ENCODE results near the gene PDGFC. TPM values are rescaled to one million over a fixed set of nuclear protein-coding genes. Genes with fewer than 3 reads are reported as not detected.

The PDGFC gene
- total RNA-seq, 1 experiment from 2014 or later = 30.3 TPM

DNA sequence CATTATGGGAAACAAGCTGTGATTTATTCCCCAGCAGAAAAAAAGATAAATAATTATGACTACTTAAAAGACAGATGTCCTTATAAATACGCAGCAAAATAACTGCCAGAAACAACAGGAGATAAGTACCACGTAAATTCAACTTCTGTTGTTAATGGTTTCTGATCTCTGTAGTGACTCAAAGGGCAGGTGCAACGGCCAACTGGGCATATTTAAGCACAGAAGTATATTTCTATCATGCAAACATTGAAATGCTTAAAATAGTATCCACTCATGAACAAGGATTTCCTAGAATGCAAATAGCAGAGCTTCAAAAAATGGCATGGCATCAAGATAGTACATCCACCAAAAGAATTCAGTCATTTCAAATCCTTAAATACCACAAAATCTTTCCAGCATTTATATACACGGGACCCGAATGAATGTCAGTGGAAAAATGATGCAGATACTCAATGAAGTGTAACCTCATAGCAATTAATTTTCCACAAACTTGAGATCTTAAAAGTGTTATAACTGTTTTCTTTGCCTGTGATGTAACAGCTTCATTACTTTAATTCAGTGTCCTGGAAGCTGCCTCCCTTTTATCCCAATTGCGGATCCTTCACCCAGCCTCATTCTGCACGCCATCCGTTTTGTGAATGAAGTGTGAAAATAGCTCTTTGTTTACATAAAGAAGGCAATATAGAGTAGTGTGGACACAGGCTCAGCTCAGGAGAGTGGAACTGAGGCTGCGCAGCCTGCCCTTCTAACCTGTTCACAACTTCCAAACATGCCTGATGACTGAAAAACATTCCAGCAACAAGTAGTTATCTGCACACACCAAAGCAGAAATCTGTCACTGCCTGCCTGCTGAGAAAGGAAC, 10.2 kb downstream of the PDGFC start:
- DNase-seq = no peak
- H3K9me3 ChIP-seq = no peaks in the 10 kb centered on the region
- no peaks in the 10 kb centered on the region for H3K27me3 ChIP-seq
- H3K36me3 ChIP-seq = peaks cover 9% of the 10 kb centered on the region; the same call in 1 of the 2 replicates
- no peak overlapping the region for H3K4me3 ChIP-seq

DNA sequence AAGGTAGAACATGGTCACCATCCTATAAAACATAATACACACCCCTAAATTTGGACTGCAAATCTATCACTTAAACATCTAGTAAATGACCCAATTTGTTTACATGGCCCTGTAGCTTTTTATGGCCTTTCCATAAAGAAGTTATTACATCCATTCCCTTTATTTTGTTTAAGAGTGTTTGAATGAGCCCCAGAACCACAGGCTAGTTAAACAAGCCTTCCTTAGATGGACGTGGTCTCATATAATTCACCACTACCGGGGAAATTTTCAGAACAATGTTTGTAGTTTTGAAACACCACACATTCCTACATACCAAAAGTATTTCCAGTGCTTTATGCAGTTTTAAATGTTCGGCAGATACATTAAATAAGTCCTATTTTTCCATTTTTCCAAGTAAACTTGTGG, 12.3 kb downstream of the PDGFC start:
- DNase-seq = no peak
- peaks cover 4% of the 10 kb centered on the region for H3K36me3 ChIP-seq
- H3K27me3 ChIP-seq = no peaks in the 10 kb centered on the region
- no peak overlapping the region for H3K4me3 ChIP-seq
- H3K9me3 ChIP-seq = no peaks in the 10 kb centered on the region

DNA sequence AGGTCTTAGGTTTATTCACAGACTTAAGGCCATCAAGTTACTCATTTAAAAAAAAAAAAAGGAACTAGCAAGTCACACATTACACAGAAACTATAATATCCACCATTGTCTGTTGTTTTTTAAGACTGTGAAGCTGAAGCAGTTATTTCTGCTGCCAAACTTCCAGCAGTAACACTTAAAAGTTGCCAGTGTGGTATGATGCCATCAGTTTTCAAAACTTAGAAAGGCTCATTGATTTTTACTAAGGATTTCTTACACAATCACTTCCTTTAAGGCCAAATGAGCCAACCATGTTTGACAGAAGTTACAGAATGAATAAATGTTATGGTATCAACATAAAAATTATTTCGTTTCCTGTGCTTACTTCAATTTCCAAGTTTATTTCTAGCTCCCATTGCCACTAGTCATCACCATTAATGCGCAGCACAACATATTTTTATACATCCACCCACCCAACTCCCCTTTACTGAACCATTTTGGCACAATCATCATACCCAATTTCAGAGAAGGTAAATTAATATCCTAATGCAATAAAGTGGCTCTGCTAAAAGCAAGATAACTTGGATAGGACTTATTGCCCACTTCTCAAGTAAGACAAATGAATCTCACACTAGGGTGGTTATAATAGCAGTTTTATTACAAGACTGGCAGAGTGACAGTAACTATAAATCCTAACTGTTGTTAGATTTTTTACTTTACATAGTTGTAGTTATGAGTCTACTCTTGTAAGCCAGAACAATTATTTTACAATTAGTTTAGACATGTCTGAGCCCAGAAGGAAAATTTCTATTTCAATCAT, 13.1 kb downstream of the PDGFC start:
- Histone ChIP-seq H3K9me3 (no peaks in the 10 kb centered on the region), H3K36me3 (peaks cover 7% of the 10 kb centered on the region), H3K4me3 (no peak overlapping the region), H3K27me3 (no peaks in the 10 kb centered on the region)
- DNase-seq = no peak

DNA sequence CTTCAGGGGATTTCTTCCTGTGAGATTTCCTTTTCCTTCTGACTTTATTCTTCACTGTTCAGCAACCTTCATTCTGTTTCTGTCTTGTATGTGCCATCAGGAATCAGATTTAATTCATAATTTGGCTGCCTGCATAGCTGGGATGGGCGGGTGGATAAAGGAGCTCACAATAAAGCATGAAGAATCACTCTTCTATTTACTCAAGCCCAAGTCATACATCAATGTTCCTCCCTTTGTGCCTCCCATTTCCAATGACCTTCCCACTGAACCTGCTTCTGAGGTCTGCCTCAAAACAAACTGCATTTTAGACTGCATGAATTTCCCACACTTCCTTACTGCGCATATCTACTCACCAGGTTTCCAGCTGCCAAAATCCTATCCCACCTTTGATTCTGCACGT, 14.0 kb downstream of the PDGFC start:
- DNase-seq = no peak
- H3K9me3 ChIP-seq = no peaks in the 10 kb centered on the region
- H3K4me3 ChIP-seq = no peak overlapping the region
- H3K36me3 ChIP-seq = peaks cover 7% of the 10 kb centered on the region
- no peaks in the 10 kb centered on the region for H3K27me3 ChIP-seq

DNA sequence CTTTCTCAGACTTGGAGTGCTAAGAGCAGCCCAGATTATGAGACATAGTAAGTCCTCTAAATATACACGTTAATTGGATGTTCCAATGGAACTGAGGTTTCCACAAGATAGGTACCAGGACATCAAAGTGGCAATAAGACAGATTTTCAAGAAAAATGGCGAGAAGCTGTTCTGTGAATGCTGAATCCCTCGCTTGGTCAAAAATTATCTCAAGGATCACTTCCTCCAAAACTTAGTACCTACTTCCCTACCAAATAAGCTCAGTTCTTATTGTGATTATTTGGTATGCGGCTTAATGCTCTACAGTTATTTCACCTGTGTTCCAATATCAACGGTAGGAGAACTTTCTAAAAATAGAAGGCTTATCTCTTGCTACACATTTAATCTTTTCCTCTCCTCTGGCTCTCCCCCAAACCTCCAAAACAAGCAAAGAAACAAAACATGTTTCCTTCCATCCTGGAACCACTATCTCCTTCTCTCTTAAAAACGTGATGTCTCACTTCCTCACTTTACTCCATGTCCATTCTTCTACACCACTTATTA, 14.7 kb downstream of the PDGFC start:
- H3K9me3 ChIP-seq = no peaks in the 10 kb centered on the region
- no peak overlapping the region for H3K4me3 ChIP-seq
- H3K36me3 ChIP-seq = peaks cover 7% of the 10 kb centered on the region
- no peaks in the 10 kb centered on the region for H3K27me3 ChIP-seq
- DNase-seq = no peak

DNA sequence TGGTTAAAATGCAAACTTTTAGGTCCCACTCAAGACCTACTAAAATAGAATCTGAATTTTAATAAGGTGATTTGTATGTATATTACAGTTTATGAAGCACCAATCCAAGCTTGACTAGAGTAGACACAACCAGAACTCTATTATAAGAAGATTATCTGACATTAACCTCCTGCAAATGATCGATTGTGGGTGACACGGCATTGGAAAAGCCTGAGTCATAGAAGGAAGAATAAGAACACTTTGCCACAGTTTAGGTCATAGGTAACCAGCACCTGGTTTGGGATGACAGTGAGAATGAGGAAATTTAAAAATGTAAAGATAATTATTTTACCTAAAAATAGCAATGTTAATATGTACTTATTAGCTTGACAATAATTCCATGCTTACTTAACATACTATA, 15.2 kb downstream of the PDGFC start:
- Histone ChIP-seq H3K9me3 (no peaks in the 10 kb centered on the region), H3K4me3 (no peak overlapping the region), H3K27me3 (no peaks in the 10 kb centered on the region), H3K36me3 (peaks cover 7% of the 10 kb centered on the region)
- no peak for DNase-seq

DNA sequence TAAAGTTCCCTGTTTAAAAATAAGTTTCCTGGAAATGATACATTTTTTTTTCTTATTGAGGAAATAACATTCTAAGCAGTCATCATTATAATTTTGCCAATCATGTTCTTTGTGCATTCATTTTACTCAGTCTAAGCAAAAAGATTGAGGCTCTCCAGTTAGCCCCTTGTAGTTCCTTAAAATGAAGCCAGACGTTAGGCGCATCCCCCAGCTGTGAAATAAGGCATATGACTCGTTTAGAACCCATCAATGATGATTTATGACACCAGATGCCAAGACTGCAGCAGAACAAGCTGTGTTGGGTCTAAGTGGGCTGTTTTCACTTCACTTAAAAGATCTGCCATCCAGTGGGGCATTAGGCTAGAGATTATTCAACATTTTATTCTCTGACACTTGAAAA, 17.0 kb downstream of the PDGFC start:
- no peak for DNase-seq
- H3K27me3 ChIP-seq = no peaks in the 10 kb centered on the region
- no peak overlapping the region for H3K4me3 ChIP-seq
- H3K36me3 ChIP-seq = peaks cover 7% of the 10 kb centered on the region
- no peaks in the 10 kb centered on the region for H3K9me3 ChIP-seq

DNA sequence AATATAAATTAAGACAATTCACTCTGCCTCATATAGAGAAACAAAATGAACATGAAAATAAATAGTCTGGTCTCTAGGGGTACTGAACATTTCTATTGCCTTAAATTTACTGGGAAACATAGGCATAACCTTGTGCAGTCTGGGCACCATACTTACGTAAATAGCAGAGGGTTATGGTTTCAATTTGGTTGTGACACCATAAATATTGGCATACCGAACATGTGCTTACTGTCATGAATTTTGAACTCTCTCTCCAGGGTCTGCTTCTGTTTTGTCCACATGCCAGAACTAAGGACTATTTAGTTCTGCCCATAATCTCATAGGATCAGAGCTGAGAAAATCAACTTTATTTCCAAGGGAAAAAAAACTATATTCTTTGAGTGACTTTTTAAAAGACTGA, 17.6 kb downstream of the PDGFC start:
- no peaks in the 10 kb centered on the region for H3K27me3 ChIP-seq
- no peaks in the 10 kb centered on the region for H3K9me3 ChIP-seq
- H3K36me3 ChIP-seq = peaks cover 7% of the 10 kb centered on the region
- no peak overlapping the region for H3K4me3 ChIP-seq
- DNase-seq = no peak

DNA sequence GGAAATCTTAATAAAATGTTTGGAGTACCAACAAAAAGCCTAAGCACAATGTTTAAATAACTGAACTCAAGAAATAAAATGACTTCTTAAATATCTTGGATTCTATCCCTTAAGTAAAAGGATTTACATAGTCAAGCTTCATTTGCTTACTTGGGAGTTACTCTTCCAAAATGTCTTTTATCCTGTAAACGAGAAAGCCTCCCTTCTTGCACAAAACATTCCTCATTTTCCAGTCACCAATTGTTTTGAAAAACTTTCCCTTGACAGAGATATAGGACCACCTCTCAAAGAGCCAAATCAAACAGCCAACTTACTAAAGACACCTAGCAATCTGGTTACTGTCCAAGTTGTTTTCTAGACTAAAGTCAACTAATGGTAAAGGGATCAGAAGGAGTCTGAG, 18.6 kb downstream of the PDGFC start:
- no peak overlapping the region for H3K4me3 ChIP-seq
- DNase-seq = no peak
- no peaks in the 10 kb centered on the region for H3K9me3 ChIP-seq

DNA sequence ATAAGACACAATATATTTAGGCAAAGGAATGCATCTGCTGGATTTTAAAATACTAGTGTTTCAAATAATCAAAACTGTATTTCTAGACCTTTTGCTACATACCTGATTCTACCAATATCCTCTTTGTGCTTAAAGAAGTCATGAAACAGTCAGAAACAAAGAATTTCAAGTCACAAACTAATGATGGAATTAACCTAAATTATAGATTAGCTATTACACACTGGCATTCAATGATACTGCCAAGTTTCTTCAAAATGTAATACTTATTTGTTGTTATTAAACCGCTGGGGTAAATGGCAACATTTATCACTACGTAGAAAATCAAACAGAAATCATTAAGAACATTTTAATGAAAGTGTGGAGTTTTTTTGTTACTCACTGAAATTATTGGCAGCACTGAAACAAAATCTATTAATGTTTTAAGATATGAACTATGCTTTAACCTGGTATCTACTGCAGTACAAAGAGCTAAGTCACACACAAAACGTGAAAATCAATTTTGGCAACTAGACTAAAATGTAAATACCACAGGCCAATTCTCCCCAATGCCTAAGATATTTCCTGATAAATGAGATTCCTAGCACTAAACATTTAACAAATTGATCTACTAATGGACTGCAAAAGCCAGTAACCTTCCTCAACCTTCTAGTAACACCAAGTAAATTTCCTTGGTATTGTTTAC, 19.4 kb downstream of the PDGFC start:
- Histone ChIP-seq H3K4me3 (no peak overlapping the region; the same call in 1 of the 2 replicates), H3K27me3 (no peaks in the 10 kb centered on the region), H3K9me3 (no peaks in the 10 kb centered on the region), H3K36me3 (peaks cover 7% of the 10 kb centered on the region)
- no peak for DNase-seq

More for the DNA sequence above, 18.6 kb downstream of the PDGFC start:
- peaks cover 7% of the 10 kb centered on the region for H3K36me3 ChIP-seq
- no peaks in the 10 kb centered on the region for H3K27me3 ChIP-seq

DNA sequence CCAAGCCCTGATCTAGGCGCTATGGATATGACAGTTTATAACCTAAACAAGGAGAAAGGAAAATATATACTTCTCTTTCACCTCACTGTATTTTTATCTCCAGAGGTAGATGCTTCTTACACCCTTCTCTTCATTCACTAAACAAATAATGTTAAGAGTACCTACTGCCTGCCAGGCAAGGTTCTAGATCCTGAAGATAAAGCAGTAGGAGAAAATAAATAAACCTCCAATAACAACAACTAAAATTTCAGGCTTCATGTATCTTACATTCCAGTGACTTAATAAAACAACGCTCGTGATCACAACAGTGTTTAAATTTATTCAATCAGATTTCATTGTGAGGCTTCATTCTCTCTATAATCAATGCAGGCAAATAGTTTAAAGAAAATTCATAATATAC, 20.7 kb downstream of the PDGFC start:
- no peak for DNase-seq
- peak overlapping the region; percentile 20 for H3K4me3 ChIP-seq
- no peaks in the 10 kb centered on the region for H3K9me3 ChIP-seq
- peaks cover 4% of the 10 kb centered on the region for H3K36me3 ChIP-seq
- no peaks in the 10 kb centered on the region for H3K27me3 ChIP-seq

DNA sequence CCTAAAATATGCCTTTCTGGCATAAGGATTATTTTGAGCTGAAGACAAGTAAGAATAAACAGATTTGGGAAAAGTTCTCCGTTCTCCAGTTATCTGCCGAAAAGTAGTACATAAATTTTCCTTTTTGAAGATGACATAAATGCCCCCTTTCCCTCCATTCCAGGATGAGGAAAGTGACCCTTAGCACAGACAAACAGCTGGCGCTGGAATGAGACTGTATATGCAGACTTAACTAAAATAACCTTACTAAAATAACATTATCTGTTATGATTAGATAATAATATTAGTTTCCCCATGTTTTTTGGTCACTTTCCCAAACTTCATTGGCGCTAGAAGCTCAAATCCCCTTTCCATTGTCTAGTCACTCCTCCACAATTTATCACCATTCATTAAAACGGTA, 21.5 kb downstream of the PDGFC start:
- Histone ChIP-seq H3K9me3 (no peaks in the 10 kb centered on the region), H3K36me3 (peaks cover 4% of the 10 kb centered on the region; the same call in 1 of the 2 replicates), H3K27me3 (no peaks in the 10 kb centered on the region), H3K4me3 (no peak overlapping the region)
- DNase-seq = no peak

DNA sequence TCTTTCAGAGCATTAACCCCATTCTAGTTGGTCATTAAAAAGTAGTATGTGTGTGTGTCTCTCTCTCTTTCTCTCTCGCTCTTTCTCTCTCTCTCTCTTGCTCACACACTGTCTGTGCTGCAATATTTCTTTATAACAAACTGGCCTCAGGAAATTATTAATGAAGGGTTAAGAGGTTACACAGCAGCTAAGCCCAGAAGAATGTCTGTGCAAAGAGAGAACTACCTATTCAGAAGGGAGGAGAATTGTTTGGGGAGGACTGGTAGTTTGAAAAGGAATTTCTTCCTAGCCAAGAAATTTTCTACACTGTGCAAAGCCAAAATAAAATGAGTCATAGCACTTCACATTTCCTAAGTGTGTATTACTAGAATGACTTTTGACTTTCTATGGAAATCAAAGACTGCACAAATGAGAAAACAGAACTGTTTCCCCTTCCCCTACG, 22.2 kb downstream of the PDGFC start:
- no peak overlapping the region for H3K4me3 ChIP-seq
- H3K36me3 ChIP-seq = peaks cover 3% of the 10 kb centered on the region; the same call in 1 of the 2 replicates
- DNase-seq = no peak
- H3K27me3 ChIP-seq = no peaks in the 10 kb centered on the region
- no peaks in the 10 kb centered on the region for H3K9me3 ChIP-seq

DNA sequence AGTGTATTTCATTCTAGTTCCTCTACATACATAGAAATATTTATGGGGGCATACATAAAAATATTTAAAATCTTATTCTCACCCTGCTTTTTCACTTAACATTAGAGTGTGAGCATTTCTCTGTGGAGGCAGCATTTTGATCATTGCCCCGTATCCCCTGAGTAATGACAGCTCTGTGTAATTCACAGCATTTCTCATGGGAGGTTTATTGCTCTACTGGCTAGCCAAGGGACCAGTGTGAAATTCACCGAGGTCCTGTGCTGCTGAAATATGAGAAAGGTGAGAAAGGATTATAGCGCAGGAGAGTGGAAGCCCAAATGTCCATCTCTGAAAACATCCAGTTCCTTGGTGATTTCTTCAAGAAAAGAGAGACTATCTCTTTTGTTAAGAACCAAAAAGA, 22.9 kb downstream of the PDGFC start:
- no peak for DNase-seq

DNA sequence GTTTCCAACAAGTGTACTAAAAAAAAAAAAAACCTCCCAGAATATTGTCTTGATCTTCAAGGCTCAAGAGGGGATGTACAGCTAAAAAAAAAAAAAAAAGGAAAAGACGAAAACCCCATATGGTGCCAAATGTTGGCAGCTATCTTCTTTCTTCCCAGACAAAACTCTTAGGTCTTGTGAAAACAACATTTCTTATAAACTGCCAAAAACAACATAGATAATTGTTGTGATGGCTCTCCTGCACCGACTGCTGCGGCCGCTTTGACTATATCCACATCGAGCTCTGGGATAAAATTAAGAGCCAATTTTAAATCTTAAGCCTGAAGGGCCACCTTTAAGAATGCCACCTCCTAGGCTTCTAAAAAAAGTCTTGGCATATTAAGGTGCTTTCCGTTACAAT, 23.5 kb downstream of the PDGFC start:
- peak; percentile 16 for DNase-seq
- Histone ChIP-seq H3K36me3 (no peaks in the 10 kb centered on the region), H3K27me3 (no peaks in the 10 kb centered on the region), H3K9me3 (no peaks in the 10 kb centered on the region), H3K4me3 (no peak overlapping the region)

More for the DNA sequence above, 22.9 kb downstream of the PDGFC start:
- Histone ChIP-seq H3K9me3 (no peaks in the 10 kb centered on the region), H3K27me3 (no peaks in the 10 kb centered on the region), H3K4me3 (no peak overlapping the region), H3K36me3 (no peaks in the 10 kb centered on the region; the same call in 1 of the 2 replicates)

DNA sequence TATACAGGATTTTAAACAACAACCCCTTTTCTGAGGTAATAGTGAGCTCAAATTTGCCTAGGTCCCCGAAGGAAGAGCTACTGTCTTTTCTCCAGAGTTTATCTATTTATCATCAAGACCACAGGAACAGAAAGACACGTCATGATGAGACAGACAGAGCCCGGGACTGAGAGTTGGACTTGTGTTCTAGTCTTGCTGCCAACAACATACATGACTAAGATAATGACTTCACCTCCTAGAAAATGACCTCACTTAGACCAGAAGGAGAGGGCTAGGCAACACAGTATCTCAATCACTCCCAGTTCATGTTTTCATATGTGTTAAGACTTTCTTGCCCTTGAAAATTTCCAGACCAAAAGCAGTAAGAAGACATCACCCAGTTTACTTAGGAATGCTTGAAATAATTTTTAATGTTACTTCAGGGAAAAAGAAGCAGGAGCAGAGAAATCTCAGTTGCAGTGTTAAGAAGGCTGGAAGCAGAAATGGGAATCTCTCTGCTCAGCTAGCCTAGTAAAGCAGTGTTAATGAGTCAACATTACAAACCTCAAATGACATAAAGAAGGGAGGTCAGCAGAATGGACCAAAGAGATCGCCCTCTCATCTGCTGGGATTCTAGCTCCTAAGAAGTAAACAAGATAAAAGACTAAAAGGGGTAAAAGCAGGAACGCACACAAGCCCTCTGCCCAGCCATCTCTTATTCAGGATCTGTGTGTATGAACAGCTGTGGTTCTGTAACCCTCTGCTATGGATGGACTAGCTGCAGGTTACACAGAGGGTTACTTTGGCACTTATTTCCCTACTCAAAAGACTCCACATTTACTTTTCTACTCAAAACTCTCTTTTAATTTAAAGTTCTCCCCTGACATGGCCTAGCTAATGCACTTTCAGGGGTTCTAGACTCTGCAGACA, 24.8 kb downstream of the PDGFC start:
- H3K36me3 ChIP-seq = no peaks in the 10 kb centered on the region

More for the DNA sequence above, 24.8 kb downstream of the PDGFC start:
- Histone ChIP-seq H3K4me3 (no peak overlapping the region), H3K27me3 (no peaks in the 10 kb centered on the region), H3K9me3 (no peaks in the 10 kb centered on the region)
- DNase-seq = peak; percentile 61

Data from MG63 (cell line).